ENCODE measurements around the gene TNF.
A peak's percentile ranks its signal among the peaks of the same experiment; 100 is the strongest.

Gene TNF

GRCh38 chr6:31621991-31622390 lies 46.6 kb downstream of the TNF start:
- H3K4me3 ChIP-seq (ENCODE audit: low read length), result peak overlapping the region; percentile 80
- TF ChIP-seq CTCF (conservative IDR thresholded peaks at IDR 0.05; ENCODE audit: low read depth, low read length), result no peak
- no peak for DNase-seq (ENCODE audit: low read depth)

GRCh38 chr6:31622684-31623091 lies 47.3 kb downstream of the TNF start:
- no peak for TF ChIP-seq CTCF (conservative IDR thresholded peaks at IDR 0.05; ENCODE audit: low read depth, low read length)
- DNase-seq (ENCODE audit: low read depth), result no peak
- peak overlapping the region; percentile 80 for H3K4me3 ChIP-seq (ENCODE audit: low read length)

DNA sequence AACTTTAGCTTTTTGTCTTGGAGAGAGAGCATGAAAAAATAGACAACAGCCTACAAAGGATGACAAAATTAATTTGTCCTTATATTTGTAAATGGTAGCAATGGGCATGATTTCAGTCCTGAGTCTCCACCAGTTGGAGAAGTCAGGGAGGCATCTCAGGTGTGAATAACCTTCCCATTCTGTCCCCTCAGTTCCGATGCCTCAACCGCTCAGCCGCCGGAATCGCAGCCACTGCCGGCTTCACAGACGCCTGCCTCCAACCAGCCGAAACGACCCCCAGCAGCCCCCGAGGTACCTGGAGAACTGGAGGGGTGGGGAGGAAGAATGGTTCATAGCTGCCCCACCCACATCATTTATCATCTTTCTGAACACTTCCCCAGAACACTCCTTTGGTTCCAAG lies 48.7 kb downstream of the TNF start:
- H3K4me3 ChIP-seq (ENCODE audit: low read length), result no peak overlapping the region
- no peak for DNase-seq (ENCODE audit: low read depth)
- TF ChIP-seq CTCF (conservative IDR thresholded peaks at IDR 0.05; ENCODE audit: low read depth, low read length), result no peak

DNA sequence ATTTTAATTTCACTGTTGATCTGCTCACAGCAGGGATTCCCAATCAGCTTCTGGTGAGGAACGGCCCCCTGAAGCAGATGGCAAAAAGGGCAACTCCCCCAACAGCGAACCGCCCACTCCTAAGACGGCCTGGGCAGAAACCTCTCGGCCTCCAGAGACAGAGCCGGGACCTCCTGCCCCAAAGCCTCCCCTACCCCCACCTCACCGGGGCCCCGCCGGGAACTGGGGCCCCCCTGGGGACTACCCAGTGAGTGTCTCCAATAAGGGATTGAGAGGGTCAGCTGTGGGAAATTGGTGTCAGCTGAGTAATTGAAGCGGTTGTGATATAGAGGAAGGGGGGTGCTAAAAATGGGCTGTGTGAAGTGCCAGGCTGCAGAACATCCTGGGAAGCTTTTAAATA lies 51.6 kb downstream of the TNF start:
- no peak for TF ChIP-seq CTCF (conservative IDR thresholded peaks at IDR 0.05; ENCODE audit: low read depth, low read length)
- no peak for DNase-seq (ENCODE audit: low read depth)
- H3K4me3 ChIP-seq (ENCODE audit: low read length), result no peak overlapping the region

DNA sequence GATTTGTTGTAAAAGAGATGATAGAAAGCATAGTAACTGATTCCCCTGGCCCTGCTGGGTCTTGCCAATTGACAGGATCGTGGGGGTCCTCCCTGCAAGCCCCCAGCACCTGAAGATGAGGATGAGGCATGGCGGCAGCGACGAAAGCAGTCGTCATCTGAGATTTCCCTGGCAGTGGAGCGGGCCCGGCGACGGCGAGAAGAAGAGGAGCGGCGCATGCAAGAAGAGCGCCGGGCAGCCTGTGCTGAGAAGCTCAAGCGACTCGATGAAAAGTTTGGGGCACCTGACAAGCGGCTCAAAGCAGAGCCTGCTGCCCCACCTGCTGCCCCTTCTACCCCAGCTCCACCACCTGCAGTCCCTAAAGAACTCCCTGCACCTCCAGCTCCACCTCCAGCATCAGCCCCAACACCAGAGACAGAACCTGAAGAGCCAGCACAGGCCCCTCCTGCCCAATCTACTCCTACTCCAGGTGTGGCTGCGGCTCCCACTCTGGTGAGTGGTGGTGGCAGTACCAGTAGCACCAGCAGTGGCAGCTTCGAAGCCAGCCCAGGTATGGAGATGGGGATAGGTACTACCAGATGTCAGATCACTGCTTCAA lies 52.4 kb downstream of the TNF start:
- no peak for TF ChIP-seq CTCF (conservative IDR thresholded peaks at IDR 0.05; ENCODE audit: low read depth, low read length)
- H3K4me3 ChIP-seq (ENCODE audit: low read length), result no peak overlapping the region
- no peak for DNase-seq (ENCODE audit: low read depth)

Data from retinal pigment epithelial cell (primary cell).